ENCODE results near the gene CATSPERZ.
A peak's percentile ranks its signal among the peaks of the same experiment; 100 is the strongest.

The CATSPERZ gene, protein sequence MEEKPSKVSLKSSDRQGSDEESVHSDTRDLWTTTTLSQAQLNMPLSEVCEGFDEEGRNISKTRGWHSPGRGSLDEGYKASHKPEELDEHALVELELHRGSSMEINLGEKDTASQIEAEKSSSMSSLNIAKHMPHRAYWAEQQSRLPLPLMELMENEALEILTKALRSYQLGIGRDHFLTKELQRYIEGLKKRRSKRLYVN

GRCh38 chr11:64299847-64300648 is at the start of gene CATSPERZ:
Gene CATSPERZ (plus strand): TSS chr11:64300358. CDS start chr11:64300411, 53 bp downstream.
- DNase-seq (ENCODE audit: low read depth in 3 of 3): no peak

GRCh38 chr11:64250415-64251015 is 49.6 kb upstream of the CATSPERZ start:
- no peak for DNase-seq (ENCODE audit: low read depth in 3 of 3)

- DNase-seq (ENCODE audit: low read depth in 3 of 3): peak in 1 of 3 experiments; percentile 46
Measured at GRCh38 chr11:64251016-64251752, 49.0 kb upstream of the CATSPERZ start, which contains the start of gene PLCB3. Gene PLCB3 (plus strand): TSS chr11:64251530. CDS start chr11:64251650, 120 bp downstream.

DNA sequence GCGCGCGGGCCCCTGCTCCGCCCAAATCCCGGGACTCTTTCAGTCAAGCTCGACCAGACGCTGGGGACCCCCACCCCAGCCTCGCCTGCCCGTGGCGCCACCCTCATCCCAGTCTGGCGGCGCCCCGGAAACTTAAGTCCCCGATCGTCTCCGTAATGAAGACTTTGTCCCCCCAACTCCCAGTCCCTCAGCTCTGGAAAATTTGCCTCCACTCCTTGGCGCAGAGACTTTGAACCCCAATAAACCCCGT is 48.5 kb upstream of the CATSPERZ start:
- no peak for DNase-seq (ENCODE audit: low read depth in 3 of 3)

DNA sequence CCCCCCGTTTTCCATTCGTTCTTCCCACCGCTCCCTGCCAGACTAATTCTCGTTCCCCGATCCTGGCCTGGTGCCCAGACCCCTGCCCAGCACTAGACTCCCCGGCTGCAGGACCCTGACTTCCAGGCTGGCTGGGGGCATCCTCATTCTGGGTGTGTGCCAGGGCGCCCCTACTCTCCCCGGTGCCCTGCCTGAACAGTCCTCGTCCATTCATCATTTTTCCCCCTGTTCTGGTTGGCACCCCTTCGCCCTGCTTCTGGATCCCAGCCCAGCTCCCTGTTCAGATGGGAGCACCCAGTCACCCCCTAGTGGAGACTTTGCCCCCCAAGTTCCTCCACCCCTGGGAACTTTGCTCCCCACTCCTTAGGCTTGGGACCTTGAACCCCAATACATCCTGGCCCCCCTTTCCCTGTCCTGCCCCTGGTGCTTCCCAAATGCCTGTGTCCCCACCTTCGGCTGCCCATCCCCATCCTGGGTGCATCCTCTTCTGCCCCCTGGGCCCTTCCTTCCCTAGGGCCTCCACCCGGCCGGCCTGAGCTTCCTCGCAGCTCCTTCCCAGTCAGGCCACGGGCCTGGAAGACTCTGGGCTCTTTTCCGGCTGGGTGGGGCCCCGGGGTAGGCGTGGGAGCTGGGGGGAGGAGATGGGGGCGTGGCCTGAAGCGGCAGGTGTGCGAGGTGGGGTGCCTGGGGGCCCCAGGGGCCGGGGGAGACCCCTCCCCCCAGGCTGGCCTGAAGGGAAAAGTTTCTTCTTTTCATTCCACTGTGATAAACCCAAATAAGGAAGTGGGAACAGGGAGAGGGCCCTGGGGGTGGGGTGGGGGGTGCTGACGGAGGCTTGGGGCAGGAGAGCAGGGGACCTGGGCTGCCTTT is 47.9 kb upstream of the CATSPERZ start:
- no peak for DNase-seq (ENCODE audit: low read depth in 3 of 3)

- DNase-seq (ENCODE audit: low read depth in 3 of 3): no peak
Measured at GRCh38 chr11:64253043-64253442, 47.1 kb upstream of the CATSPERZ start.

DNA sequence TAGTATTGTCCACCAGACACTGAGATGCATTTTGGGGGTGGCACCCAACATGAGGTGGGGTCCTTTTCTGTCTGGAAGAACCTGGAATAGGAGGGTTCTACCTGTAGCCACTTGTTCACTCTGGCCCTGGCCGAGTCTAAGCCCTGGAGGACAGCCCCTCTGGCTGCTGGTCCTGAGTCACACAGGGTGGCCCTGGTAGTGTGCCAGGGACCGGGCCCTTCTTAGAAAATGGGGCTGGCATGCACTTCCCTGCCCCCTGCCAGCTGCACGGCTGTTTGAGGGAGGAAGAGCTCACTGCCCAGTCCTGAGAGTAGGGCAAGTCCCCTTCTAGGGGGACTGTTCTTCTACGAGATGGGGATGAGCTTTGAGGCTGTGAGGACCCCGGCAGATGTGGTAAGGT is 46.7 kb upstream of the CATSPERZ start:
- no peak for DNase-seq (ENCODE audit: low read depth in 3 of 3)

GRCh38 chr11:64254326-64254725 is 45.8 kb upstream of the CATSPERZ start:
- no peak for DNase-seq (ENCODE audit: low read depth in 3 of 3)

- no peak for DNase-seq (ENCODE audit: low read depth in 3 of 3)
Measured at GRCh38 chr11:64255135-64256128, 44.7 kb upstream of the CATSPERZ start.

GRCh38 chr11:64256300-64256699 is 43.9 kb upstream of the CATSPERZ start:
- no peak for DNase-seq (ENCODE audit: low read depth in 3 of 3)

GRCh38 chr11:64258356-64258755 is 41.8 kb upstream of the CATSPERZ start:
- DNase-seq (ENCODE audit: low read depth in 3 of 3): no peak

GRCh38 chr11:64258946-64259532 is 41.1 kb upstream of the CATSPERZ start:
- no peak for DNase-seq (ENCODE audit: low read depth in 3 of 3)

- DNase-seq (ENCODE audit: low read depth in 3 of 3): no peak
Measured at GRCh38 chr11:64259533-64260067, 40.6 kb upstream of the CATSPERZ start.

- DNase-seq (ENCODE audit: low read depth in 3 of 3): no peak
Measured at GRCh38 chr11:64260147-64260708, 39.9 kb upstream of the CATSPERZ start.

DNA sequence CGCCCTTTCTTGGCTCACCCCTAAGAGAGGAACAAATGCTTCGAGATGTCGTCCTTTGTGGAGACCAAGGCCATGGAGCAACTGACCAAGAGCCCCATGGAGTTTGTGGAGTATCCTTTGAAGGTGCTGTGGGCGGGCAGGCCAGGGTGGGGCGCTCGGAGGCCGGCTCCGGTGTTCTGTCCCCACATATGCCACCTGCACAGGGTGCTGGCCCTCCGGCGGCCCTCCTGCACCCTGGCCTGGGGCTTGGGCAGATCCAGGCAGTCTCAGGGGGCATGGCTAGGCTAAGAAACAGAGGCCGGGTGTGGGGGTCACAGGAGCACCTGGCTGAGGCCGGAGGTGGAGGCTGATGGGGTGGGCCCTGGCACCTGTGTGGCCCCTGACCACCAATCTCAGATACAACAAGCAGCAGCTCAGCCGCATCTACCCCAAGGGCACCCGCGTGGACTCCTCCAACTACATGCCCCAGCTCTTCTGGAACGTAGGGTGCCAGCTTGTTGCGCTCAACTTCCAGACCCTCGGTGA is 38.5 kb upstream of the CATSPERZ start:
- no peak for DNase-seq (ENCODE audit: low read depth in 3 of 3)

- DNase-seq (ENCODE audit: low read depth in 3 of 3): no peak
Measured at GRCh38 chr11:64262271-64263002, 37.7 kb upstream of the CATSPERZ start.

DNA sequence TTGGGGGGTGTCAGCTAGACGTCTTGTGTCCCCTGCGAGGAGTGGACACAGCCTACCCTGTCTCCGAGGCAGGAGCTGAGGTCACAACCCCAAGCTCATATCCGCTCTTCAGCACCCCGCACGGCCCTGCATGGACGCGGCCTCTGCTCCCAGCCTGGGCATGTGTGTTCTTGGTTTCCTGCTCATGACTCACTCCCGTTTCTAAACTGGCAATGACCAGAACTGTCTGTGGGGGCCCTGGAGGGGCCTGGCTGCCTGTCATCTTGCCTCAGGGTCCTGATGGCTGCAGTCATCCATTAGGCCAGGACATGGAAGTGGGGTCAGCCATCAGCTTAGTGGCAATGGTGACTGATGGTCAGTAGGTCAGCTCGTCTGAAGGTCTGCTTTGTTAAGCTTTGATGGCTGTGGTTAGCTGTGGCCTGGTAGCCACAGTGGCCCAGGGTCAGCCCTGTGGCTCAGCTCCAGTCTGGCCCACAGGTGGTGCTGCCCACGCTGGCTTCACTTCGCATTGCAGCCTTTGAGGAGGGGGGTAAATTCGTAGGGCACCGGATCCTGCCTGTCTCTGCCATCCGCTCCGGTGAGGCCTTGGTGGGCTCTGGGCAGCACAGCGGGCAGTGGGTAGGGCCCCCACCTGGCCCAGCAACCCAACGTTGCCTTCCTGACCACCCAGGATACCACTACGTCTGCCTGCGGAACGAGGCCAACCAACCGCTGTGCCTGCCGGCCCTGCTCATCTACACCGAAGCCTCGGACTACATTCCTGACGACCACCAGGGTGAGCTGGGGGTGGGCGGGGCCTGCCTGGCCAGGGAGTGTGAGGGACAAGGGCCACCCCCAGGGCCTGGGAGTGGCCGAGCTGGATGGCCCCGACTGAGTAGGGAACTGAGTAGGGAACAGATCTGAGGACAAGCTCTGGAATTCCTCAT is 36.9 kb upstream of the CATSPERZ start:
- no peak for DNase-seq (ENCODE audit: low read depth in 3 of 3)
